IPS-11a (cell line): Measurements from ENCODE around the gene RNASET2.
A peak's percentile ranks its signal among the peaks of the same experiment; 100 is the strongest.

ENCODE experiments used
- H3K4me3 ChIP-seq: one replicate; pipeline ENCODE4 v1.5.1; 2013; ENCODE audit warnings: low read depth, low read length, control low read depth

Gene RNASET2

GRCh38 chr6:166956444-166957086 lies at the start of gene RNASET2:
Gene RNASET2 (minus strand): TSS chr6:166956550. CDS start chr6:166956182, 368 bp downstream.
- peak within 1 kb of the TSS; percentile 74 for H3K4me3 ChIP-seq

GRCh38 chr6:167005350-167006159 lies 49.2 kb upstream of the RNASET2 start:
- H3K4me3 ChIP-seq: no peak overlapping the region

GRCh38 chr6:167000759-167001158 lies 44.4 kb upstream of the RNASET2 start:
- H3K4me3 ChIP-seq: no peak overlapping the region

GRCh38 chr6:166999884-167000253 lies 43.5 kb upstream of the RNASET2 start:
- H3K4me3 ChIP-seq: peak overlapping the region; percentile 91

- peak within 1 kb of the TSS; percentile 91 for H3K4me3 ChIP-seq
Measured at GRCh38 chr6:166999145-166999883, 43.0 kb upstream of the RNASET2 start, which contains the start of gene CEP43. Gene CEP43 (plus strand): TSS chr6:166999397. CDS start chr6:166999413, 16 bp downstream.

GRCh38 chr6:166998256-166999144 lies 42.1 kb upstream of the RNASET2 start:
- peak overlapping the region; percentile 75 for H3K4me3 ChIP-seq

- peak overlapping the region; percentile 17 for H3K4me3 ChIP-seq
Measured at GRCh38 chr6:166997768-166998255, 41.5 kb upstream of the RNASET2 start.

- no peak overlapping the region for H3K4me3 ChIP-seq
Measured at GRCh38 chr6:166997348-166997747, 41.0 kb upstream of the RNASET2 start.

GRCh38 chr6:166996406-166996805 lies 40.1 kb upstream of the RNASET2 start:
- no peak overlapping the region for H3K4me3 ChIP-seq

GRCh38 chr6:166989427-166990032 lies 33.2 kb upstream of the RNASET2 start:
- no peak overlapping the region for H3K4me3 ChIP-seq

GRCh38 chr6:166988674-166989201 lies 32.4 kb upstream of the RNASET2 start:
- H3K4me3 ChIP-seq: no peak overlapping the region

- no peak overlapping the region for H3K4me3 ChIP-seq
Measured at GRCh38 chr6:166987930-166988329, 31.6 kb upstream of the RNASET2 start.

GRCh38 chr6:166987448-166987847 lies 31.1 kb upstream of the RNASET2 start:
- H3K4me3 ChIP-seq: no peak overlapping the region

- H3K4me3 ChIP-seq: no peak overlapping the region
Measured at GRCh38 chr6:166980738-166981137, 24.4 kb upstream of the RNASET2 start.

GRCh38 chr6:166977621-166978525 lies 21.5 kb upstream of the RNASET2 start:
- no peak overlapping the region for H3K4me3 ChIP-seq

- no peak overlapping the region for H3K4me3 ChIP-seq
Measured at GRCh38 chr6:166976636-166977035, 20.3 kb upstream of the RNASET2 start.

- no peak overlapping the region for H3K4me3 ChIP-seq
Measured at GRCh38 chr6:166972101-166972500, 15.8 kb upstream of the RNASET2 start.

- no peak overlapping the region for H3K4me3 ChIP-seq
Measured at GRCh38 chr6:166971271-166971670, 14.9 kb upstream of the RNASET2 start.

- no peak overlapping the region for H3K4me3 ChIP-seq
Measured at GRCh38 chr6:166970776-166971175, 14.4 kb upstream of the RNASET2 start.
